Lung (tissue), 12 donors: ENCODE measurements around the gene SBF2. TPM values are rescaled to one million over a fixed set of nuclear protein-coding genes. Genes with fewer than 3 reads are reported as not detected.

Source experiments
- ATAC-seq: fragments of 200-7000 bp; cut with Tn5 transposase; one replicate; pipeline ENCODE4 v1.9.1; 2020; ENCODE audit warnings: moderate number of reproducible peaks; ENCODE audit not compliant: insufficient read depth, low FRiP score
- DNase-seq, 3 donors: peaks; one replicate each; pipeline ENCODE4 v3.0.0-alpha.2; 2013 to 2017
- H3K27ac ChIP-seq, 2 donors: one replicate each; pipeline ENCODE4 v1.5.1; 2013; ENCODE audit warnings: mild to moderate bottlenecking in 2 of 2, moderate library complexity in 2 of 2, control low read depth in 1 of 2, inconsistent platforms in 1 of 2, low read depth in 1 of 2, low read length in 1 of 2
- H3K27me3 ChIP-seq, 3 donors: one replicate each; pipeline ENCODE4 v1.5.1; 2013; ENCODE audit warnings: low read length in 2 of 3; ENCODE audit not compliant: control insufficient read depth in 3 of 3, insufficient read depth in 3 of 3
- H3K36me3 ChIP-seq, 4 donors: one replicate each; pipeline ENCODE4 v1.5.1; 2013; ENCODE audit warnings: low read length in 4 of 4, mild to moderate bottlenecking in 1 of 4, moderate library complexity in 1 of 4; ENCODE audit not compliant: control insufficient read depth in 4 of 4, insufficient read depth in 4 of 4
- H3K4me1 ChIP-seq, 5 donors: one replicate each; pipeline ENCODE4 v1.5.1; 2013; ENCODE audit warnings: low read length in 5 of 5, mild to moderate bottlenecking in 2 of 5, moderate library complexity in 1 of 5; ENCODE audit not compliant: control insufficient read depth in 5 of 5, insufficient read depth in 5 of 5
- H3K4me3 ChIP-seq: one replicate; pipeline ENCODE4 v1.5.1; 2013; ENCODE audit warnings: mild to moderate bottlenecking, control low read depth, moderate library complexity
- H3K9ac ChIP-seq, 2 donors: one replicate each; pipeline ENCODE4 v1.5.1; 2013; ENCODE audit warnings: low read length in 2 of 2, control low read depth in 1 of 2; ENCODE audit not compliant: insufficient read depth in 1 of 2
- H3K9me3 ChIP-seq, 4 donors: one replicate each; pipeline ENCODE4 v1.5.1; 2013; ENCODE audit warnings: low read length in 3 of 4, mild to moderate bottlenecking in 1 of 4, moderate library complexity in 1 of 4; ENCODE audit not compliant: control insufficient read depth in 4 of 4, insufficient read depth in 3 of 4
- CTCF ChIP-seq: IDR thresholded peaks from 2 replicates; pipeline ENCODE4 v1.5.1; 2012; ENCODE audit warnings: mild to moderate bottlenecking; ENCODE audit errors: control extremely low read depth, extremely low read depth
- WGBS, 2 donors: extraction: QIAGEN DNeasy Blood & Tissue Kit; methylation state at CpG; one replicate each; pipeline ENCODE4 v1.1.7; 2013; 5-methylcytosine and 5-hydroxymethylcytosine counted together
- polyA plus RNA-seq, 2 donors: library from polyadenylated mRNA; stranded (reverse); fragments of 200-250 nt; gene quantifications; one replicate each; pipeline ENCODE4 v1.2.1, GENCODE V29; 2013
- total RNA-seq, 2 donors: library from RNA; depleted of rRNA in 1 of 2; stranded (reverse); fragments of >200 nt in 1 of 2; gene quantifications; one replicate each; pipeline ENCODE4 v1.2.1, GENCODE V29; 2014 to 2021
- donor health status: control.
- donor health status: control.
- donor health status: Bipolar disorder and iron deficiency.
- donor health status: healthy.
- donor health status: DM: yes; HTN: yes; CAD: no.

SBF2 gene
- total and polyA plus RNA-seq, 4 donors = 4.4 to 104 (median 24.9) TPM

GRCh38 chr11:9886595-9886994 is 407.4 kb downstream of the SBF2 start:
- H3K4me1 ChIP-seq = peaks cover 0 to 5% (median 0%) of the 10 kb centered on the region in 5 donors
- no peak for TF ChIP-seq CTCF
- H3K9me3 ChIP-seq = no peaks in the 10 kb centered on the region
- H3K9ac ChIP-seq = no peak overlapping the region
- no peaks in the 10 kb centered on the region for H3K27me3 ChIP-seq
- H3K27ac ChIP-seq = no peak overlapping the region
- no peak for ATAC-seq
- 93 to 94% methylated on average over 5 of the region's 5 CpGs for WGBS, 2 donors
- H3K36me3 ChIP-seq = no peaks in the 10 kb centered on the region
- H3K4me3 ChIP-seq = no peak overlapping the region
- no peak for DNase-seq

DNA sequence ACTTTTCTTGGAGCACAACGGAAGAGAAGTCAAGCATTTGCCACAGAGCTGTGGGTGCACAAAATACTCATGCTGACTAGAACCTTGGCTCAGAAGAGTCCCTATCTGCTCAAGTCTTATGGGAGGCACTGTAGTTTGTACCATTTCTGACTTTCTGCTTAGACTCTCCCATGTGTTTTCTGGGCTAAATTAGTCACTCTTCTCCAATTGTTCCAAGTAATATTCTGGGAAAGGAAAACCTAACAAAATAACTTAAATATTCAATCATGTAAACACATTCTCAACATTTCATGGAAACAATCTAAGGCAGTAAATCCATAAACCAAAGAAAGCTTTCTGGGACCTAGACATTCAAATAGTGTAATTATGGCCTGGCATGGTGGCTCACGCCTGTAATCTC is 409.4 kb downstream of the SBF2 start:
- H3K9me3 ChIP-seq = no peaks in the 10 kb centered on the region
- peaks cover 0 to 9% (median 0%) of the 10 kb centered on the region in 5 donors for H3K4me1 ChIP-seq
- no peaks in the 10 kb centered on the region for H3K36me3 ChIP-seq
- ATAC-seq (no peak), DNase-seq (no peak)
- H3K9ac ChIP-seq = no peak overlapping the region
- TF ChIP-seq CTCF = no peak
- no peak overlapping the region for H3K4me3 ChIP-seq
- no peaks in the 10 kb centered on the region for H3K27me3 ChIP-seq
- WGBS, 2 donors = 97 to 98% methylated on average over 2 of the region's 2 CpGs
- no peak overlapping the region for H3K27ac ChIP-seq

- Histone ChIP-seq H3K9me3 (no peaks in the 10 kb centered on the region), H3K27me3 (no peaks in the 10 kb centered on the region), H3K4me1 (peaks cover 0 to 12% (median 0%) of the 10 kb centered on the region in 5 donors), H3K36me3 (no peaks in the 10 kb centered on the region), H3K27ac (no peak overlapping the region), H3K4me3 (no peak overlapping the region), H3K9ac (no peak overlapping the region)
- DNase-seq = no peak
- WGBS, 2 donors = 96 to 98% methylated on average over 2 of the region's 2 CpGs
- ATAC-seq = no peak
- TF ChIP-seq CTCF = no peak
Measured at GRCh38 chr11:9880657-9881056, 413.4 kb downstream of the SBF2 start.

DNA sequence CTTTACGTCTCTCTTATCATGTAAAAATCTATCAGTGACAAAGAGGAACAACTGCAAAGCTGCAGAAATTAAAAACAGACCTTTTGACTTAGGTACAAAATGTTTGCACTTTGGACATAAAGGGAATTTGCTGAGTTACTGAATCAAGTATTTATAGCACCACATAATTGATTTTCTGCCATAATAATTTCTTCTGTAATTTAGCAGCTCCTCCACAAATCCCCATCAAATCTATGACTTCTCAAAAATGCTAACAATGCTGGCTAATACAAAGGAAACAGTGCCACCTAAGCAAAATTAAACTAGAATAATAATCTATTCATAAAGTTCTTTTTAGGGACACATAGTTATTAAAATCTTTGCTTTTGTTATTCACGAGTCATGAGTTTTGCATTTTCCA is 415.1 kb downstream of the SBF2 start:
- WGBS, 2 donors = 87 to 95% methylated on average over 2 of the region's 2 CpGs
- no peaks in the 10 kb centered on the region for H3K9me3 ChIP-seq
- H3K4me1 ChIP-seq = peaks cover 0 to 12% (median 0%) of the 10 kb centered on the region in 5 donors
- ATAC-seq (no peak), DNase-seq (no peak)
- no peaks in the 10 kb centered on the region for H3K27me3 ChIP-seq
- no peak overlapping the region for H3K4me3 ChIP-seq
- no peaks in the 10 kb centered on the region for H3K36me3 ChIP-seq
- no peak for TF ChIP-seq CTCF
- H3K9ac ChIP-seq = no peak overlapping the region
- no peak overlapping the region for H3K27ac ChIP-seq
